ENCODE results near the gene HOMER2. TPM values are rescaled to one million over a fixed set of nuclear protein-coding genes. Genes with fewer than 3 reads are reported as not detected.

Gene HOMER2
- total and polyA plus RNA-seq, 11 donors = 15.2 to 60.5 (median 36.9) TPM

- TF ChIP-seq, protein P1, sequence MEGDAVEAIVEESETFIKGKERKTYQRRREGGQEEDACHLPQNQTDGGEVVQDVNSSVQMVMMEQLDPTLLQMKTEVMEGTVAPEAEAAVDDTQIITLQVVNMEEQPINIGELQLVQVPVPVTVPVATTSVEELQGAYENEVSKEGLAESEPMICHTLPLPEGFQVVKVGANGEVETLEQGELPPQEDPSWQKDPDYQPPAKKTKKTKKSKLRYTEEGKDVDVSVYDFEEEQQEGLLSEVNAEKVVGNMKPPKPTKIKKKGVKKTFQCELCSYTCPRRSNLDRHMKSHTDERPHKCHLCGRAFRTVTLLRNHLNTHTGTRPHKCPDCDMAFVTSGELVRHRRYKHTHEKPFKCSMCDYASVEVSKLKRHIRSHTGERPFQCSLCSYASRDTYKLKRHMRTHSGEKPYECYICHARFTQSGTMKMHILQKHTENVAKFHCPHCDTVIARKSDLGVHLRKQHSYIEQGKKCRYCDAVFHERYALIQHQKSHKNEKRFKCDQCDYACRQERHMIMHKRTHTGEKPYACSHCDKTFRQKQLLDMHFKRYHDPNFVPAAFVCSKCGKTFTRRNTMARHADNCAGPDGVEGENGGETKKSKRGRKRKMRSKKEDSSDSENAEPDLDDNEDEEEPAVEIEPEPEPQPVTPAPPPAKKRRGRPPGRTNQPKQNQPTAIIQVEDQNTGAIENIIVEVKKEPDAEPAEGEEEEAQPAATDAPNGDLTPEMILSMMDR (IDR thresholded peaks at IDR 0.05) = no peak
- TF ChIP-seq POLR2A (IDR thresholded peaks at IDR 0.05) = no peak
- H3K36me3 ChIP-seq = peaks cover 0 to 36% (median 31%) of the 10 kb centered on the region in 9 donors
- 83 to 97% (median 92%) methylated on average over 3 of the region's 3 CpGs for WGBS, 4 donors
Observed at GRCh38 chr15:82992436-82992998, 40.0 kb upstream of the HOMER2 start.

GRCh38 chr15:82986442-82986780 is 33.9 kb upstream of the HOMER2 start:
- Histone ChIP-seq H3K27ac (peak overlapping the region; percentile 21 to 87 (median 78)), H3K4me3 (peak overlapping the region; percentile 53 to 98 (median 79)), H3K4me1 (peaks cover 0 to 20% (median 15%) of the 10 kb centered on the region in 12 donors), H3K9me3 (no peaks in the 10 kb centered on the region), H3K36me3 (peaks cover 0 to 34% (median 27%) of the 10 kb centered on the region in 9 donors), H3K27me3 (no peaks in the 10 kb centered on the region)
- peak in 2 of 4 donors; percentile 16 to 19 for ATAC-seq
- WGBS, 4 donors = 1% methylated on average over 12 of the region's 12 CpGs
- TF ChIP-seq POLR2A (IDR thresholded peaks at IDR 0.05) = no peak
- TF ChIP-seq, protein P1 (IDR thresholded peaks at IDR 0.05) = no peak
- DNase-seq = no peak
- intact Hi-C loops (cut with DNase I) = loop anchor here in 7 of 10 donors (5.0 to 10.0 kb wide), 4 partner anchors 129 to 232 kb away; no protein-coding TSS in a partner anchor

More at GRCh38 chr15:82992436-82992998, 40.0 kb upstream of the HOMER2 start:
- Histone ChIP-seq H3K27me3 (no peaks in the 10 kb centered on the region), H3K27ac (no peak overlapping the region), H3K9me3 (no peaks in the 10 kb centered on the region), H3K4me3 (no peak overlapping the region), H3K4me1 (peaks cover 0 to 2% (median under 1%) of the 10 kb centered on the region in 12 donors)
- DNase-seq (no peak), ATAC-seq (no peak)
- intact Hi-C loops (cut with DNase I) = no loop called here

DNA sequence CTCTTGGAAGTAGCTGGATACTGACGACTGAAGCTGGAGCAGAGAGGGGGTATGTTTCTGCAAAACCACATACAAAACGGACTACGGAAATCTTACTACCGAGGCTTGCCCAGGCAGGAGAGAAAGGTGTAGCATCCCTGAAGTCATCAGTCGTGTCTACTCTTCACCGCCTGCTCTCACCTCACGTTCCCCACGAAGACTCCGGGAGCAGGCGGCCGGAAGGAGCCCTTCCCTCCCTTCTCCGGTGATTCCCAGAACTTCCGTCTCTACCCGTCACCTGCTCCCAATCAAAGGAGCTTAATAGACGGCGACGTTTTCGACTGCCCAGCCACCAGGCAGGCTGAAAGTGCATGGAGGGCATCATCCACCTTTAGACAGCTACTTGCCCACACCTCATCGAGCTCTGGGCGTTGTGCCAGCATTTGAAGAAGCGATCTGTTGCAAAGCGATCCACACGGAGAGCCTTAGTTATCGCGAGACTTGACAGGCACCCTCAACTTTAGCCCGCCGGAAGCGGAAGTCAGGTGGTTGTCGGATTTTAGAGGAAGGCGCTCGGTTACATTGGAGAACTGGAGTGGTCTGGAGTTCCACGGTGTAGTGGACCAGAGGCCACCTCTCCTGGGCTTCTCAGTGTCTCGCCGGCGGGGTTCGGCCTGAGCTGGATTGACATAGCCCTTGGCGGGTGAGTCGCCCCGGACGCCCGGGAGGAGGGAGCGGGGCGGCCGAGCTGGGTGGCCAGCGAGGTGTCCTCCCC is 33.3 kb upstream of the HOMER2 start, which contains the start of gene RAMAC:
Gene RAMAC (plus strand): TSS at position 523 of the 754 bp plus-strand sequence. CDS start 2,809 bp downstream, outside the sequence.
- Histone ChIP-seq H3K4me3 (peak within 1 kb of the TSS; percentile 53 to 98 (median 79)), H3K9me3 (no peaks in the 10 kb centered on the region), H3K27me3 (no peaks in the 10 kb centered on the region), H3K27ac (peak within 1 kb of the TSS; percentile 21 to 87 (median 78)), H3K36me3 (peaks cover 0 to 28% (median 22%) of the 10 kb centered on the region in 9 donors), H3K4me1 (peaks cover 0 to 20% (median 15%) of the 10 kb centered on the region in 12 donors)
- intact Hi-C loops (cut with DNase I) = loop anchor here in 7 of 10 donors (5.0 to 10.0 kb wide), 4 partner anchors 129 to 231 kb away; no protein-coding TSS in a partner anchor
- WGBS, 4 donors = 1 to 4% (median 2%) methylated on average over 40 to 45 of the region's 45 CpGs
- TF ChIP-seq, protein P1 (IDR thresholded peaks at IDR 0.05) = no peak
- peak in 1 of 2 donors; percentile 49 for TF ChIP-seq POLR2A (IDR thresholded peaks at IDR 0.05)
- DNase-seq = peak; percentile 91 to 96 (median 93)
- ATAC-seq = peak; percentile 89 to 98 (median 98)

DNA sequence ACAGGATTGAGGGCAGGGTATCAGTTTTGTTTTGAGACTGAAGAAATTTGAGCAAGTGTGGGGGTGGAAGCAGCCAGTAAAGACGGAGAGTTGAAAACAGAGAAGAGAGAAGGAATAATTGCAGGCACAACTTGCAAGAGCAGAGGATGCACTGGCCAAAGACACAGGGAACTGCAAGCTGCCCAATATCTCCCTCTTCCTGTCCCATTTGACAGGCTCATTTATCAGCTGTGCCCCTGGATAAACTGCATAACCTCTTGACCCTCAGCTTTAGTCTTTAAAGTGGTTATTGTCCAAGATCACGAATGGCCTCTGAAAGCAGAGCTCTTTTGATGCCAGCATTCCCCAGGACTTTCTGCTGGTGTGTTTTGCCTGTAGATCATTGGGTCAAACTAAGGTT is 28.5 kb upstream of the HOMER2 start:
- TF ChIP-seq, protein P1 (IDR thresholded peaks at IDR 0.05) = no peak
- no peak for TF ChIP-seq POLR2A (IDR thresholded peaks at IDR 0.05)
- no peak overlapping the region for H3K4me3 ChIP-seq
- no peak overlapping the region for H3K27ac ChIP-seq
- peaks cover 0 to 8% (median 5%) of the 10 kb centered on the region in 12 donors for H3K4me1 ChIP-seq
- ATAC-seq (no peak), DNase-seq (no peak)
- WGBS, 4 donors = 24 to 37% (median 30%) methylated on average over 2 of the region's 2 CpGs
- H3K9me3 ChIP-seq = no peaks in the 10 kb centered on the region
- H3K36me3 ChIP-seq = no peaks in the 10 kb centered on the region
- intact Hi-C loops (cut with DNase I) = loop anchor here in 2 of 10 donors (10.0 kb wide), 2 partner anchors 126 to 226 kb away; no protein-coding TSS in a partner anchor
- H3K27me3 ChIP-seq = no peaks in the 10 kb centered on the region
